HT-29 (cell line): ENCODE measurements around the gene CAMK2N2. TPM values are rescaled to one million over a fixed set of nuclear protein-coding genes. Genes with fewer than 3 reads are reported as not detected.

Source experiments
- DNase-seq: peaks from one replicate; pipeline ENCODE4 v3.0.0-alpha.2; 2015; ENCODE audit warnings: low spot score
- small RNA-seq: library from RNA; depleted of rRNA; stranded (forward); fragments of <200 nt; gene quantifications from one replicate; pipeline ENCODE3, GENCODE V24; 2014
- total RNA-seq: library from RNA; depleted of rRNA; stranded (reverse); fragments of >200 nt; shearing (Covaris generic); gene quantifications from 2 replicates; pipeline ENCODE4 v1.2.3, GENCODE V29; 2014; rRNA removed

CAMK2N2 gene
- total RNA-seq, 1 experiment from 2014 or later, result not detected

DNA sequence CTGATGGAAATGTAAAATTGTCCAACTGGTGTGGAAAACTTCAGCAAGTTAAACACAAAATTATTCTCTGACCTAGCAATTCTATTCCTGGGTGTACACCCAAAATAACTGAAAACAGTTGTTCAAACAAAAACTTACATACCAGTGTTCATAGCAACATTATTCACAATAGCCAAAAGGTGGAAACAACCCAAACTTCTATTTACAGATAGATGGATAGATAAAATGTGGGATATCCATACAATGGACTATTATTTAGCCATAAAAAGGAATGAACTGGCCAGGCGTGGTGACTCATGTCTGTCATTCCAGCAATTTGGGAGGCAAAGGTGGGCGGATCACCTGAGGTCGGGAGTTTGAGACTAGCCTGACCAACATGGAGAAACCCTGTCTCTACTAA lies 38.8 kb downstream of the CAMK2N2 start:
- DNase-seq, result no peak

DNA sequence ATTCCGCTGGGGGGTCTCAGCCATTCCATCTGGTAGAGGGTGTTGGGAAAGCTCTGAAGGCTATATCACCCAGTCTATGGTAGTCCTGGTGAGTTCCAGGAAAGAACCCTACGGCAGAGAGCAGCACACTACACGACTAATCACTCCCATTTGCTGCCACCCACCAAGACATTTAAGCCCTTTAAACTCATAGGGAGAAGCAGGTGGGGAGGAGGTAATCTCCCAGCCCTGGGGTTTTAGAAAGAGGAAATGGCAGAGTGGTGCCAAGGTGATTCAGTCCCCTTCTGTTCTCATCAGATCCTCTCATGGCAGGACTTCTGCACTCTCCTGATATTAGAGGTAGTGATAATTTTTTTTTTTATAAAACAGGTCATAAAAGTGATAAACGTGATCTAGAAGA lies 42.5 kb downstream of the CAMK2N2 start:
- no peak for DNase-seq

DNA sequence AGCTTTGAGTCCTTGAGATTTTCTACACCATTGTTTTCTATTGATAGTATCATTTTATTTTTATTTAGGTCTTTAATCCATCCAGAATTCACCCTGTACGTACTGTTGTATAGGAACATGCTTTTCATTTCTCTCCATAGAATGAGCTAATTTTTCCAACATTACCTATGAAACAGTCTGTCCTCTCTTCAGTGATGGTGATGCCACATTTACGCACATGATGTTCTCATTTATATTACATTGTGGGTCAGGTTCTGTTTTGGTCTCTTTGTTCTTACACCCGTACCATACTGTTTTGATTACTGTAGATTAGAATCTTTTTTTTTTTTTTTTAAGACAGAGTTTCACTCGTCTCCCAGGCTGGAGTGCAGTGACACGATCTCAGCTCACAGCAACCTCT lies 49.6 kb downstream of the CAMK2N2 start:
- DNase-seq, result no peak

DNA sequence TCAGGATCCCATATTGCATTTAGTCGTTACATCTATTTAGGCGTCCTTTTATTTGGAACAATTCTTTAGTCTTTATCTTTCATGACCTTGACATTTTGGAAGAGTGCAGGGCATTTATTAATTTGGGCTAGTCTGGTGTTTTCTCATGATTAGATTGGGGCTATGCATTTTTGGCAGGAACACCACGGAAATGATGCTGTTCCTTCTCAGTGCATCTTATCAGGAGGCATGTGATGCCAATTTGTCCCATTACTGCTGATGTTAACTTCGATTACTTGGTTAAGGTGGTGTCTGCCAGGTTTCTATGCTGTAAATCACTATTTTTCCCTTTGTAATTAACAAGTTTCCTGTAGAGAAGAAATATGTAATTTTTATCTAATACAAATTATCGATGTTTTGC lies 50.1 kb downstream of the CAMK2N2 start:
- DNase-seq, result no peak

Small RNAs within 50 kb of the gene (small RNA-seq; reads per million reads assigned to genes)
- gene MIR1224, result not detected

Other genes starting within 250 kb of the CAMK2N2 start
- 3.7 and 4.8 TPM in 2 replicates for gene ABCC5, start 243.7 kb downstream of the CAMK2N2 start, total RNA-seq
- not detected in 2 replicates for gene HTR3D, start 229.8 kb downstream of the CAMK2N2 start, total RNA-seq
- not detected in 2 replicates for gene HTR3C, start 208.5 kb downstream of the CAMK2N2 start, total RNA-seq
- gene HTR3E, start 164.5 kb downstream of the CAMK2N2 start, total RNA-seq, result not detected in 2 replicates
- 36.2 and 44.8 TPM in 2 replicates for gene EIF2B5, start 126.2 kb downstream of the CAMK2N2 start, total RNA-seq
- 75.1 and 83.9 TPM in 2 replicates for gene DVL3, start 106.2 kb downstream of the CAMK2N2 start, total RNA-seq
- 280 and 309 TPM in 2 replicates for gene AP2M1, start 86.7 kb downstream of the CAMK2N2 start, total RNA-seq
- gene ABCF3, start 75.4 kb downstream of the CAMK2N2 start, total RNA-seq, result 42.3 and 51.3 TPM in 2 replicates
- 0.63 and 1.4 TPM in 2 replicates for gene VWA5B2, start 32.0 kb downstream of the CAMK2N2 start, total RNA-seq
- 103 and 117 TPM in 2 replicates for gene ALG3, start 12.6 kb downstream of the CAMK2N2 start, total RNA-seq
- 17.7 and 19.4 TPM in 2 replicates for gene EEF1AKMT4, start 11.9 kb downstream of the CAMK2N2 start, total RNA-seq
- not detected in 2 replicates for gene ECE2, start 14.5 kb upstream of the CAMK2N2 start, total RNA-seq
- gene PSMD2, start 37.7 kb upstream of the CAMK2N2 start, total RNA-seq, result 306 and 330 TPM in 2 replicates
- 494 and 497 TPM in 2 replicates for gene EIF4G1, start 53.1 kb upstream of the CAMK2N2 start, total RNA-seq
- 21.4 and 26.6 TPM in 2 replicates for gene FAM131A, start 76.0 kb upstream of the CAMK2N2 start, total RNA-seq
- 59.4 and 64.0 TPM in 2 replicates for gene CLCN2, start 100.1 kb upstream of the CAMK2N2 start, total RNA-seq
- gene POLR2H, start 100.2 kb upstream of the CAMK2N2 start, total RNA-seq, result 138 and 157 TPM in 2 replicates
- 0.50 and 0.56 TPM in 2 replicates for gene THPO, start 116.7 kb upstream of the CAMK2N2 start, total RNA-seq
- 3.4 and 5.2 TPM in 2 replicates for gene CHRD, start 118.5 kb upstream of the CAMK2N2 start, total RNA-seq